Right renal pelvis (tissue), 4 donors: ENCODE data around the gene ACCS. TPM values are rescaled to one million over a fixed set of nuclear protein-coding genes. Genes with fewer than 3 reads are reported as not detected.

Experiments used
- DNase-seq, 4 donors: peaks; one replicate each; pipeline ENCODE4 v3.0.0-alpha.2; 2013; ENCODE audit warnings: low read depth in 4 of 4, low spot score in 3 of 4, missing footprints in 1 of 4
- polyA plus RNA-seq, 4 donors: library from polyadenylated mRNA; unstranded; fragments of 120-200 nt; gene quantifications; one replicate each; pipeline ENCODE4 v1.2.1, GENCODE V29; 2013; ENCODE audit not compliant: insufficient read length in 4 of 4

Gene ACCS
- polyA plus RNA-seq, 4 donors: 21.0 to 46.8 (median 37.9) TPM

DNA sequence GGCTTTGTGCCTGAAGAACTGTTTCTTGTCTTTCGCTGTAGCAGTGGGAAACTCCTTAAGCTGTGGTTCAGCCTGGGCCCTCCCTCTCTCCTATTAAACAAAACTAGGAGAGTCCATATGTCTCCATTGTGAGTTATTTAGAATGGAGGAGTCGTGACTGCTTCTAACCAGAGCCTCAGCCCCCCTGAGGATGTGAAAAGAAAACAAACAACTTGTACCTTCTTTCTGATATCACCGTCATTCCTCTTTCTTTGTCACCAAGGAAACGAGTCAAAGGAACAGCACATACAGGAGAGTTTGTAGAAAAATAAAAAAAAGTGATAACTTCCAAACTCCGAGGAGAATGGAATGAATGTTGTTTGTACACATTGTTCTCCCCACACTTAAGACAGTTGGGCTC, 17.8 kb downstream of the ACCS start:
- DNase-seq: no peak

DNA sequence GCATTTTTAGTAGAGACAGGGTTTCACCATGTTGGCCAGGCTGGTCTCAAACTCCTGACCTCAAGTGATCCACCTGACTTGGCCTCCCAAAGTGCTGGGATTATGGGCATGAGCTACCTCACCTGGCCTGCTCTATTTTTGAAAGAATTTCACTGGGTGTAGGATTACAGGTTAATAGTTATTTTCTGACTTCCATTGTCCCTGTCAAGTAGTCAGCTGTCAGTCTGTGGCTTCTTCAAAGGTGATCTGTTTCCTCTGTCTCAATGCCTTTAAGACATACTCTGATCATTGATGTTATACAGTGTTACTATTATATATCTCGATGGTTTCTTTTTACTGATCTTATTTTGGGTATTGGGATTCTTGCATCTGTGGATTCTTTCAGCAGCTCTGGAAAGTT, 19.3 kb downstream of the ACCS start:
- no peak for DNase-seq

DNA sequence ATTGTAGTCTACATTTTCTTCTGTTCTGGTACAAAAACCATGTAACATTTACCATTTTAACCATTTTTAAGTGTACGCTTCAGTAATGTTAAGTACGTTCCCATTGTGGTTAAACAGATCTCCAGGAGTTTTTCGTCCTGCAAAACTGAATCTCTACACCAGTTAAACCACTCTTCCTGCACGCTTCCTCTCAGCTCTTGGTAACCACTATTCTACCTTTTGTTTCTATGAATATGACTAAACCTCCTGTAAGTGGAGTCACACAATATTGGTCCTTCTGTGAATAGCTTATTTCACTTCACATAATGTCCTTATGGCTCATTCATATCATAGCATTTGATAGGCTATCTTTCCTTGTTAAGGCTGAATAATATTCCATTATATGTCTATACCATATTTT, 22.3 kb downstream of the ACCS start:
- DNase-seq: no peak

DNA sequence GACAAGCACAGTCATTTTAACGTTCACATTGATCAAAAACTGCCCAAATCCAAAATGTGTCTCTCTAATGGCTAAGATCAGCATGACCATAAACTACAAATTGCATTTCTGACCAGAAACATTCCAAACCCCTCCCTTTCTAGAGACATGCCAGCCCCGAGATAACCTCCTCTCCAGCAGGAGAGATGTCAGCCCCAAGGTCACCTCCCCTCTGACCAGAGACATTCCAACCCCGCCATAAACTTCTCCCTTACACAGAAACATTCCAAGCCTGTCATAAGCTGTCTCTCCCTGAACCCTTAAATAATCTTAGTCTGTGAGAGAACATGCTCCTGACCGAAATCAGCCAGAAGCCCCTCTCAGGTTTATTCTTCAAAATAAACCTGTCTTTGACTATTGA, 22.8 kb downstream of the ACCS start:
- DNase-seq: no peak

- DNase-seq: no peak
Measured at GRCh38 chr11:44090539-44090938, 24.5 kb downstream of the ACCS start.

GRCh38 chr11:44094260-44094868, 28.3 kb downstream of the ACCS start:
- peak; percentile 59 to 72 (median 68) for DNase-seq

- DNase-seq: peak; percentile 64 to 80 (median 70)
Measured at GRCh38 chr11:44095506-44096359, 29.7 kb downstream of the ACCS start, which contains the start of gene EXT2. TSS of gene EXT2 (plus strand) at chr11:44095678. CDS start at chr11:44107713, 12,035 bp downstream.

DNA sequence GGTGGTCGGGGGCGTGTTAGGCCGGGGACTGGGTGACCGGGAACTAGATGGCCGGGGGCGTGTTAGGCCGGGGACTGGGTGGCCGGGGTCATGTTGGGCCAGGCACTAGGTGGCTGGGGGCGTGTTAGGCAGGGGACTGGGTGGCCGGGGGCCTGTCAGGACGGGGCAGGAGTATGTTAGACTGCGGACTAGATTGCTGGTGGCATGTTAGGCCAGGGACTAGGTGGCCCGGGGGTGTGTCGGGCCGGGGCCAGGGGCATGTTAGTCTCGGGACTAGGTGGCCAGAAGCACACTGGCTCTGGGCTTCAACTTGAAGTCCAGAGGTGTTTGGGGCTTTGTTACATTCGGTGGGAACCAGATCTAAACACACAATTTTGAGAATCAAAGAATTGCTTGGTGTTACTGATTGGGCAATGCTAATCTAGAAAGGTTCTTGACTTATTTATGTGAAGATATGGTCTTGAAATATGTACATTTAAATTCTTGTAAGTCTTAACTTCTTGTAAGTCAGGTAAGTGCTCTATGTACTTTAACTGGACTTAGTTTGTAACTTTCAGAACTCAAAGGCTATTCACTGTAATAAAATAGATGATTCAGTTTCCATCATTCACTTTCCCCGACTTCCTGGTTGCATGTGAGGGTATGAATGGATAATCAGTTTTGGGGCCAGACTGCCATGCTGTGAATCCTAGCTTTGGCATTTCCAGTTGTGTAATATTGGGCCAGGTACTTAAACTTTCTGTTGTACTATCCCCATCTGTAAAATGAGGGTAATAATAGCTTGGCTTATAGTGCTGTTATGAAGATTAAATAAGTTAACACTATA, 30.5 kb downstream of the ACCS start:
- DNase-seq: no peak

DNA sequence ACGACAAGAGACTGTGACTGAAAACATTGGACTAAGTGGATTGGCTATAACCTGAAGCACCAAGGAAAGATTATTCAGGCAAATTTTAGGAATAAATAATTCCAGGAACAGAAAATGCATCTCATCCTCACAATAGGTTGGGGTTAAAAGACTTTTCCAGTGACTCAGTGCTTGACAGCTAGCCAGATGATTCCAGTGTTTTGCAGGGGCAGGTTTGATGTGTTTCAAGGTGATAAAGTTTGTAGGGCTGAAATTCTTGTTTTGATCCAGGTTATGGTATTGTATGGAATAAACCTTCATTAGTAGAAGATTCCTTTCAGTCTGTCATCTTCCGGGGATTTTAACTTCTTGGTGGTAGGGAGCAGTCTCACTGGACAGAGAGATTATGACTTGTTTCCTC, 31.8 kb downstream of the ACCS start:
- DNase-seq: no peak

DNA sequence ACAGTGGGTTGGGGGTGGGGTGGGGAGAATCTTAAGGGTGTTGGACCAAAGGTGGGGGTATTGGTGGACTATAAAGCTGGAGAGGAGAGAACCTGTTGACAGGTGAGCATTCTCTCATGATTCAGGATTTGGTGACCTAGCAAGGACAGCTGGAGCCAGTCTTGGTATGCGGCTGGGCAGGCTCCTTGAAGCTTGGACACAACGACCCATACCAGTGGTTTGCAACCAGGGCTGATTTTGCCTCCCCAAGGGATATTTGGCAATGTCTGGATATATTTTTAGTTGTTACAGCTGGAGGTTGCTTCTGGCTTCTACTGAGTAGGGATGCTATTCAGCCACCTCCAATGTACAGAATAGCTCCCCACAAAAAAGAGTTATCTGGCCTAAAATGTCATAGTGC, 35.0 kb downstream of the ACCS start:
- DNase-seq: no peak

DNA sequence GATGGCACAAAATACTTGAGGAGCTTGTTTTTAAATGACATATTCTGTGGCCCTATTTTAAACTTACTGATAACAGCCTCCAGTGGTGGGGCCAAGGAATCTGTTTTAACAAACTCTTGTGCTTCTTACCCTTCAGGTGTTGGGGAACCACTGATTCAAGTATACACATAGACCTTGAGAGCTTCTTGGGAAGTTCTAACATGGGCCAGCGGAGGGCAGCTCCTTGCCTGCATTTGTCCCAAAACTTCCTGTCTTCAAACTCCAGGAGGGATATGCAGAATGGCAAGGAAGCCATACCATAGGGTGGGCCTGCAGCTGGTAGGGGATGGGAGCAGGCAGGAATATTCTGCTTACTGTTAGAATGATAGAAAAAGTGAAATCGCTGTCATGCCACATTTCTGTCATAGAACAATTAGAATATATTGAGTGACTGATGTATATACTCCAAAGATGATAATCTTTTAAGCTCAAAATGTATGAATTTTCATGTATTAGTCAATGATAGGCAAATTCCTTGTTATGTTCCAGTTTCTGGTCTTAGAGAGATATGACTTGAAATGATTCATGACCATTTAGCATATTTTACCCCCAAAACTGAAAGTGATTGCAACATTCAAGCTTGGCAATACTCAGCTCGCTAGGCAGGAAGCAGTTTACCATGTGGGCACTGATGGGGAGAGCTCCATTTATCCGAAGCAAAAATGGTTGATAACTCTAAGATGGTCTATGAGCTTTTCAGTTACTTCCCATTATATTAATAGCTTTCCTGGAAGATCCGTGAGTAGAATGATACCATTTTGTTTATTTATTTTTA, 38.6 kb downstream of the ACCS start:
- DNase-seq: no peak

GRCh38 chr11:44108260-44108659, 42.2 kb downstream of the ACCS start:
- DNase-seq: no peak

GRCh38 chr11:44110231-44110679, 44.2 kb downstream of the ACCS start:
- DNase-seq: peak; percentile 20 to 37 (median 26)

GRCh38 chr11:44112091-44112821, 46.2 kb downstream of the ACCS start:
- DNase-seq: no peak

DNA sequence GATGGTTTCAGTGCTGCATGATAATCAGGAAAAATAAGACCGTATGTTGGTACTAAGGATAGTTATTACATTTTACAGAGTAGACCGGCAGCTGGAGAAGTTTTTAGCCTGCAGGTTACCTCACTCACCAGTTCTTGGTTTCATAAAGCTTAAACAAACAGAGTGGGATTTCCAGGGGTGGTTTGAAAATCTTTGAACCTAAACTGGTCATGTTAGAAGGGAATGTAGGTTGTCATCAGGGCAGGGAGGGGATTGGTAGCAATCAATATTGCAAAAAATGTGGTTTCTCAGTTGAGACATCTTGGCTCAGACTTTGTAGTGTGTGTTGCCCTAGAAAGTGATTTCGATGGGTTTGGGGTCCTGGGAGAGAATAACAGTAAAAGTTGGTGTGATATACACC, 46.9 kb downstream of the ACCS start:
- DNase-seq: no peak

DNA sequence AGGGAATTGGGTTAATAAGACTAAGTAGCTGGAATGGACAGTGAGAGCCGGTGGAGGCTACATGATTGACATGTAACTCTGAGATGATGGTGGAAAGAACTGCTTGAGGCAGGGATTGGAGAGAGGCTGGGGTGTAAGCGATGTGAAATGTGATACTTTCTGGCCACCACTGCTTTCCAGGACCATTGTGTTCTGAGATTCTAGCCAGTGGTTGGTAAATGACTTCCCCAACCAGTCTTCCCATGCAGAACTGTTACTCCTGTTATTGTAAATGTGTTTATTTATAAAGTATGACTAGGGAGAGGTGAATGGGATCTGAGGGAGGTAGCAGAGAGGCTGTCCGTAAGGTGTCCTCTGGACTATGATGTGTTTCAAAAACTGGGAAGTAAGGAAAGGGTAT, 47.5 kb downstream of the ACCS start:
- no peak for DNase-seq

- no peak for DNase-seq
Measured at GRCh38 chr11:44116234-44116830, 50.3 kb downstream of the ACCS start.

- no peak for DNase-seq
Measured at GRCh38 chr11:44120169-44120568, 54.1 kb downstream of the ACCS start.

DNA sequence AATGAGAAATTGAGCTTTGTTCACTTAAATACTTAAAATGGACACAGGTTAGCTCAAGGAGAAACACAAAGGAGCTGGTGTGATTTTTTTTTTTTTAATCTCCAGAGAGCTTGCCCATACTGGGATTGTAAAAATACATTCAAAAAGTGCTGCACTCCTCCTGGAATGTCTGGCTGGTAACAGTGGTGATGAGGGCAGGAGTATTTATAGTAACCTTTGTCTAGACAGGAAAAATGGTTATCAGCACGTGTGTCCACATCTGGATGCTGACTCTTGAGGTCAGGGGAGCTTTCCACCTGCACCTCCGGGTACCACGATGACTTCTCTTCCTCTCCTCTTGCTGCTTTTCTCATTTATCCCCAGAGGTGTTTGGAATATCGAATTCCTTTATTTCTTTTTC, 59.5 kb downstream of the ACCS start:
- no peak for DNase-seq
